HUDEP-2 (cell line): ENCODE data around the gene MAGI1.

Source experiments
- DNase-seq, 76 experiments: peaks; one replicate each; lab custom pipeline; 2025; ENCODE audit not compliant: unreplicated experiment in 76 of 76; lab: John Stamatoyannopoulos, UW

MAGI1 gene

GRCh38 chr3:65689436-65689835 lies 349.3 kb downstream of the MAGI1 start:
- DNase-seq: no peak

- no peak for DNase-seq
Observed at GRCh38 chr3:65687741-65688140, 351.0 kb downstream of the MAGI1 start.

GRCh38 chr3:65685621-65686235 lies 353.0 kb downstream of the MAGI1 start:
- no peak for DNase-seq

- no peak for DNase-seq
Observed at GRCh38 chr3:65678516-65678915, 360.2 kb downstream of the MAGI1 start.

- no peak for DNase-seq
Observed at GRCh38 chr3:65677486-65678010, 361.2 kb downstream of the MAGI1 start.

- no peak for DNase-seq
Observed at GRCh38 chr3:65676580-65676979, 362.1 kb downstream of the MAGI1 start.

- DNase-seq: no peak
Observed at GRCh38 chr3:65675011-65675410, 363.7 kb downstream of the MAGI1 start.

- DNase-seq: no peak
Observed at GRCh38 chr3:65674226-65674625, 364.5 kb downstream of the MAGI1 start.

- peak in 63 of 76 experiments; percentile 1 to 76 (median 41) for DNase-seq
Observed at GRCh38 chr3:65672871-65673815, 365.6 kb downstream of the MAGI1 start.

- no peak for DNase-seq
Observed at GRCh38 chr3:65672061-65672460, 366.7 kb downstream of the MAGI1 start.

- no peak for DNase-seq
Observed at GRCh38 chr3:65671004-65671403, 367.7 kb downstream of the MAGI1 start.

- peak in 7 of 76 experiments; percentile 1 to 21 (median 13) for DNase-seq
Observed at GRCh38 chr3:65669163-65669875, 369.4 kb downstream of the MAGI1 start.

- no peak for DNase-seq
Observed at GRCh38 chr3:65667963-65668362, 370.8 kb downstream of the MAGI1 start.

- DNase-seq: no peak
Observed at GRCh38 chr3:65666448-65667091, 372.1 kb downstream of the MAGI1 start.

GRCh38 chr3:65665915-65666314 lies 372.8 kb downstream of the MAGI1 start:
- no peak for DNase-seq

- DNase-seq: peak in 1 of 76 experiments; percentile 2
Observed at GRCh38 chr3:65664931-65665330, 373.8 kb downstream of the MAGI1 start.

GRCh38 chr3:65664446-65664845 lies 374.3 kb downstream of the MAGI1 start:
- no peak for DNase-seq

- no peak for DNase-seq
Observed at GRCh38 chr3:65662095-65662494, 376.6 kb downstream of the MAGI1 start.

- no peak for DNase-seq
Observed at GRCh38 chr3:65660000-65660598, 378.6 kb downstream of the MAGI1 start.

GRCh38 chr3:65659396-65659795 lies 379.3 kb downstream of the MAGI1 start:
- DNase-seq: no peak
